Erythroblast (primary cell): ENCODE measurements around the gene NRIP1.

Source experiments
- DNase-seq, 2 experiments: peaks; one replicate each; lab custom pipeline; 2025; lab: John Stamatoyannopoulos, UW
- GATA1 ChIP-seq: IDR thresholded peaks from 2 replicates; pipeline ENCODE4 v1.6.1; 2011; ENCODE audit warnings: low read depth, mild to moderate bottlenecking, control low read depth, low read length, moderate library complexity
- POLR2A ChIP-seq: IDR thresholded peaks from 2 replicates; pipeline ENCODE4 v1.6.1; 2011; ENCODE audit warnings: mild to moderate bottlenecking, low read length

NRIP1 gene

GRCh38 chr21:15022608-15023261, 42.1 kb downstream of the NRIP1 start:
- no peak for DNase-seq
- TF ChIP-seq GATA1 (no peak), POLR2A (no peak)

DNA sequence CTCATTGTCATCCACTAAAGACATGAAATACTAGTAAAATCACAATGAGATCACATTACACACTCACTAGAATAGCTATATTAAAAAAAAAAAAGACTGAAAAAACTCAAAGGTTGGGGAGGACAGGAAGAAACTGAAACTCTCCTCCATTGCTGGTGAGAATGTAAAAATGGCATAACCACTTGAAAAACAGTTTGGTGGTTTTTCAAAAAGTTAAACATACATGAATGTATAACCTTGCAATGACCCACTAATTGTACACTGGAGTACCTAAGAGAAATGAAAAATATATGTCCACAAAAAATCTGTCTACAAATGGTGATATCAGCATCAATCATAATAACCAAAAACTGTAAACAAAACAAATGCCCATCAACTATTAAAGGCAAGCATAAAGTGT, 44.0 kb downstream of the NRIP1 start:
- DNase-seq, result no peak

DNA sequence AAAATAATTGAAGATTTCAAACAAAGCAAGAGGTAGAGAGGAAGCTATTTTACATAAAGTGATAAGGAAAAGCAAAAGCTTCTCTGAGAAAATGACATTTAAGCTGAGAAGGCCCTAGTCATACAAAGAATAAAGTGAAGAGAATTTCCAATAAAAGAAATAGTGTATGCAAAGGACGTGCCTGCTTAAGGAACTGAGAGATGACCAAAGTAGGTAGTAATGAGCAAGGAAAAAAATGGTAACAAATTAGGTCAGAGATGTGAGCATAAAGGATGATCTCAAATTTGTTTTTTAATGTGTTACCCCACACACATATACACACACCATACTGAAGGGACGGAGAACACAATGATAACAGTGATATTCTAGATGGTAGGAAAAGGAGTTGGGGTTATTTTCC, 46.4 kb downstream of the NRIP1 start:
- DNase-seq, result no peak
- TF ChIP-seq GATA1 (no peak), POLR2A (no peak)

More for the DNA sequence above, 44.0 kb downstream of the NRIP1 start:
- TF ChIP-seq GATA1 (no peak), POLR2A (no peak)

DNA sequence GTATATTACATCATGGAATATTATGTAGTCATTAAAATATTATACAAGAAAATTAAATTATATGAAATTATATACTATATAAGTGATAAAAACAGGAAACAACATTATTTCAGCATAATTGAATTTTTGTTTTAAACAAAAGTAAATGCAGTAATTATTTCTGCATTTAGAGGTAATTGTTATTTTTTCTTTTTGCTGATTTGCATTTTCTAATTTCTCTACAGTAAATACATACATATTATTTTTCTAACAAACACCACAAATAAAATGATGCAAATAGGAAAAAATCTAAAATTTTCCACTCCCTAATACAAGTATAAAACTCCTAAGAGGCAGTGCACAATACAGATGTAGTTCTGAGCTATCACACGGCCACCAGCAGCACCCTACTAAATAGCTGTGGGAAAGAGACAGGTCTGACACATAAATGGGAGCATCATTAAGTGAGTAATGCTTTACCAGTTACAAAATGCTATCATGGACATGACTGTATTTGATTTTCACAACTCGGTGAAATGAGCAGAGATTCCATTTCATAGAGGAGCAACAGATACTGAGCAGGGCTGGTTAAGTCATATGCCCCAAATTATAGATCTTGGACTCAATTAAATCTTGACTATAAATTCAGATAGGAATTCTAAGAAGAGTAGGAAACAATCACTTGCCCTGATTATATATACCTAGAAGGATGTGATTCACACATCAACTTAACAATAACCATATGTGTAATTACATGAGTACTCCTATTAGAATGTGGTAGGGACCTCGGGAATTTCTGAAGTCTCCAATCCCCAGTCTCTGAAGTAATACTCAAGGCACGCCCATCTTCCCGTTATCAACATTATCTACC, 49.0 kb downstream of the NRIP1 start:
- TF ChIP-seq GATA1 (no peak), POLR2A (no peak)
- no peak for DNase-seq

DNA sequence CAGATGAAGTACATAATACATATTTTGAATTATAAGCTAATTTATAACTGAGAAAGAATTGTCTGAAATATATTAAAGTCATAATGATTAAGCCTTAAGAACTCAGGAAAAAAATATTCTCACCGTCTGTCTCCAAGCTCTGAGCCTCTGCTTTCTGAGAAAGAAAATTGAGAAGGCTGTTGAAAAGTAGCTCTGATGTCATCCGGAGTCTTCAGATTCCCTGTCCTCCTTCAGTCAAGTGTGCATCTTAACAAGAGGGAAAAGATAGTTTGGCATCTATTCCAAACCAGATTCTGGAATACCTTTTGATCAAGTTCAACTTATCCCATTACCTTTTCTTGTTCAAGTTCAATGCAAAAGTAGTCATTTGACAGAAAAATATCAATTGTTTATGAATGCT, 50.6 kb downstream of the NRIP1 start:
- TF ChIP-seq GATA1, result no peak
- DNase-seq, result no peak

DNA sequence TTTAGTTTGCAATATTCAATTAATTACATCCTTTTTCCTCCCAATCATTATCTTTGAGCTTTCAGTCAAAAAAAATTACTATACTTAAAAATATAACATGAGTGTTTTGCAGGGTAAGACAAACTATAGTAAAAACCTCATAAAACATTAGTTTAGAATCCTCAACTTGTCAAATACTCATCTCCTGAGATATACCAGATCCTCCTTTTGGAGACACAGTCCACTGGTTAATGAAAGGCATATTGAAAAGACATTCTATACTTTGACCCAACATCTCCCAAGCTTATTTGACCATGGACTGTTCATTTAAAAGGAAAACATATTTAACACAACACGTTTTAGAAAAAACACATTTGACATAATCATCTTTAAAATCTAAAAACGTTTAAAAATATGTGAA, 52.8 kb downstream of the NRIP1 start:
- DNase-seq, result no peak
- no peak for TF ChIP-seq POLR2A
- no peak for TF ChIP-seq GATA1

- no peak for DNase-seq
- TF ChIP-seq GATA1 (no peak), POLR2A (no peak)
Observed at GRCh38 chr21:15010645-15011044, 54.2 kb downstream of the NRIP1 start.

DNA sequence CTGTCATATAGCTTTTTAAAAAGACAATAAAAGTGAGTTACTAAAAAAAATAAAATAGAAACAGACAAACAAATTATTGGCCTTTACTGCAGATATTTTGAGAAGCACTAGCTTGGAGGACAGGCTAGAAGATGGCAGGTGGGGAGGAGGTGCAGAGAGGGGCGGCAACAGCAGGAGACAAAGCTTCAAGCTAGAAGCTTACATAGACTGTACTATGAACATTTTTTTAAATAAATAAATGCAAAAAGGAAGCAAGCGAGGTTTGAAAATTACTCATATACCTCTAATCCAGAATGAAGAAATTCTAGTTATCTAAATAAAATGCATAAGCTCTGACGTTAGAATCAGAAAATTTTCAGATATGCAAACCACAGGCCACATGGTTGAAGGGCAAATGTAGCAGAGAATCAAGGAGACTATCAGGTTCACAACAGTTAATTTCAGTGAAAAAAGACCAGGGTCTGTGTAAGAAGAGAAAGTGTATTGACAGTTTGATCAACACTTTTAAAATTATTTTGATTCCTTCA, 54.9 kb downstream of the NRIP1 start:
- TF ChIP-seq POLR2A (no peak), GATA1 (no peak)
- no peak for DNase-seq

GRCh38 chr21:15007716-15008296, 57.0 kb downstream of the NRIP1 start:
- TF ChIP-seq GATA1 (no peak), POLR2A (no peak)
- no peak for DNase-seq

GRCh38 chr21:15006594-15007230, 58.1 kb downstream of the NRIP1 start:
- TF ChIP-seq POLR2A (no peak), GATA1 (no peak)
- DNase-seq, result no peak

DNA sequence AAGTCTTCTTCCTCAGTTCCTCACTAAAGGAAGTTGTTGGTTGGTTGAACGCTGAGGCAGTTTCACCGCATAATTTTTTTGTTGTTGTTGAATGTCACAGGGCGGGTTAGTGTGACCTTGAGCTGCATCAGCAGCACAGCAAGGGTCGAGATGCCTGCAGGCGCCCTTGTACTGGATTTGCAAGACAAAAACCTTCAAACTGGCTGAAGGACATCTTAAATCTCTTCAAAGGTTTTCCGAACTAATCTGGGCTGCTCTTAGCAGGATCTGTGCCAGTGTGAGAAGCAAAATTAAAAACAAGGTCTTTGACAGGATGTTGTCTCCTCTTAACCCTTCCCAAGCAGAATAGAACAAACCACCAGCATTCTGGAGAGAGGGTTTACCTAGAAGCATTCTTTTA, 59.4 kb downstream of the NRIP1 start:
- no peak for DNase-seq
- no peak for TF ChIP-seq POLR2A
- TF ChIP-seq GATA1, result no peak

DNA sequence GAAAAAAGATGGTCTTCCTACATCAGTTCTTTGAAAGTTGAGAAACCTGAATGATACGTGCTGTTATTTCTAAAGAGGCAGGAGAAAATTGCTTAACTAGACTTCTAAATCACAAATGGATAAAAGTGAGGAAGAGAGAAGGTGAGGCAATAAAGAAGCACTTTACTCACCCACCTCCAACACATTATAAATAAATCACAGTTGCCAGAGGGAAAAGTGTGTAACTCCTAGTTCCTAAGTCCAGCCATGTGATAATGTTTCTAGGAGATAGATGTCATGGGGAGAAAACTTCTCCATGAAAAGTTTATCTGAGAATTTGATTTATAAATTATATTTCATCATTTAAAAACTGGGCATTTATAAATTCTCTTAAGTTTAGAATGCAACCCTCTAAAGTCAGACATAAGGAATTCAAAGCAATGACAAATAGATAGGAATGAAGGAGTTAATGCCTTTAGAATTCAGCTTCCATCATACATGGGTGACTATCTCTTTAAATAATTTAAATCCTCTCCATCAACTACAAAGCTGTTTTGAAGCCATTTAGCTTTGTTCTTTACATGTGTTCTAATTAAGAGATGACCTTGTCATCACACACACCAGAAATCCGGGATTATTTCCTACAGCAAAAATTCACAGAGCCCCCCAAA, 60.0 kb downstream of the NRIP1 start:
- no peak for DNase-seq
- no peak for TF ChIP-seq GATA1
- TF ChIP-seq POLR2A, result no peak
